ENCODE measurements around the gene NEK10.
"Not testable (repeated sequence)": the region's sequence is repeated elsewhere in the genome, so short reads cannot be mapped to it uniquely, and the experiment has no call there.

- TF ChIP-seq POLR2A (IDR thresholded peaks at IDR 0.05; ENCODE audit: low read depth, low read length); MYC (IDR thresholded peaks at IDR 0.05; ENCODE audit: low read depth, low read length); CTCF (IDR thresholded peaks at IDR 0.05; ENCODE audit: extremely low read depth in 1 of 2, insufficient read depth in 1 of 2, low read depth in 1 of 2, low read length in 2 of 2); EZH2 (IDR thresholded peaks at IDR 0.05; ENCODE audit: borderline replicate concordance, low read depth, low read length, severe bottlenecking); POLR2AphosphoS5 (IDR thresholded peaks at IDR 0.05; ENCODE audit: insufficient read depth, low read depth, low read length); MAX (IDR thresholded peaks at IDR 0.05; ENCODE audit: insufficient read depth, insufficient read length); JUN (IDR thresholded peaks at IDR 0.05; ENCODE audit: borderline replicate concordance, insufficient read depth, insufficient read length, low read depth); FOS (IDR thresholded peaks at IDR 0.05; ENCODE audit: borderline replicate concordance, insufficient read depth, low read length); GATA2 (IDR thresholded peaks at IDR 0.05; ENCODE audit: insufficient read depth, insufficient read length, low read depth, low read length): not testable (repeated sequence)
These were observed 23.2 kb upstream of the NEK10 start for GRCh38 chr3:27392414-27392813.
